Heart right ventricle (tissue), 16 donors: Measurements from ENCODE around the gene ACSF3. TPM values are rescaled to one million over a fixed set of nuclear protein-coding genes. Genes with fewer than 3 reads are reported as not detected.

Experiments
- ATAC-seq, 8 donors: fragments of 200-7000 bp; cut with Tn5 transposase; one replicate each; pipeline ENCODE4 v1.9.1; 2020; ENCODE audit warnings: mild to moderate bottlenecking in 8 of 8, moderate library complexity in 8 of 8, moderate number of reproducible peaks in 1 of 8
- DNase-seq, 2 donors: peaks; one replicate each; pipeline ENCODE4 v3.0.0-alpha.2; 2020
- H3K27ac ChIP-seq, 10 donors: fragments of 200-600 bp; sonication (generic) in 2 of 10; one replicate each; pipeline versions ENCODE4 v1.5.0 to v1.8.0; 2020 to 2022; ENCODE audit warnings: mild to moderate bottlenecking in 3 of 10
- H3K27me3 ChIP-seq, 7 donors: fragments of 200-600 bp; one replicate each; pipeline ENCODE4 v1.8.0; 2021 to 2022; ENCODE audit warnings: mild to moderate bottlenecking in 2 of 7
- H3K36me3 ChIP-seq, 9 donors: fragments of 200-600 bp; sonication (generic) in 1 of 9; one replicate each; pipeline versions ENCODE4 v1.5.0 to v1.8.0; 2020 to 2022; ENCODE audit warnings: mild to moderate bottlenecking in 2 of 9
- H3K4me1 ChIP-seq, 9 donors: fragments of 200-600 bp; sonication (generic) in 1 of 9; one replicate each; pipeline versions ENCODE4 v1.5.0 to v1.8.0; 2020 to 2022; ENCODE audit warnings: mild to moderate bottlenecking in 4 of 9
- H3K4me3 ChIP-seq, 10 donors: fragments of 200-600 bp; sonication (generic) in 2 of 10; one replicate each; pipeline versions ENCODE4 v1.5.0 to v1.8.0; 2020 to 2022; ENCODE audit warnings: mild to moderate bottlenecking in 7 of 10, moderate library complexity in 2 of 10
- H3K9me3 ChIP-seq, 11 donors: fragments of 200-600 bp in 10 of 11; sonication (generic) in 2 of 11; one replicate each; pipeline versions ENCODE4 v1.5.0 to v1.8.0; 2013 to 2022; ENCODE audit warnings: mild to moderate bottlenecking in 2 of 11, control low read depth in 1 of 11, moderate library complexity in 1 of 11
- CTCF ChIP-seq, 9 donors: fragments of 200-600 bp; sonication (generic) in 2 of 9; IDR thresholded peaks; one replicate each; pipeline versions ENCODE4 v1.5.0 to v1.8.0; 2021 to 2022; ENCODE audit warnings: antibody characterized with exemption in 9 of 9, mild to moderate bottlenecking in 5 of 9, moderate library complexity in 1 of 9
- WGBS, 2 donors: extraction: QIAGEN DNeasy Blood & Tissue Kit; methylation state at CpG; one replicate each; pipeline ENCODE4 v1.1.7; 2013; ENCODE audit warnings: inconsistent platforms in 1 of 2; 5-methylcytosine and 5-hydroxymethylcytosine counted together
- intact Hi-C, 10 donors: fragments of 100-400 bp; cut with DNase I; formaldehyde crosslinking; loops; one replicate each; pipeline versions ENCODE4 v1.11.1 to v1.14.2; 2022
- polyA plus RNA-seq, 2 donors: library from polyadenylated mRNA; stranded (reverse); fragments of 200-250 nt; gene quantifications; one replicate each; pipeline ENCODE4 v1.2.3, GENCODE V29; 2013
- total RNA-seq, 10 donors: library from RNA; stranded (reverse); fragmentation: NEBNext Ultra II Directional in 3 of 10; extraction: Animal tissue kit (Norgen Biotek cat#: 25700) in 3 of 10; gene quantifications; one replicate each; pipeline versions ENCODE4 v1.2.1 to v1.2.4, GENCODE V29; 2021 to 2023
- donor health status: Arrhythmogenic right ventricular cardiomyopathy.
- donor health status: ischemic (EF 13 %, LVEDD 7.1; RV severe dilation, severe dysfunction).
- donor health status: healthy with polysubstance abuse.
- donor health status: DM: no; HTN: yes; CAD: no.
- donor health status: DM: no; HTN: no; CAD: no.
- donor health status: ischemic (EF 25% LVEDD 6.9; RV normal size, moderate dysfunction).
- donor health status: ischemic (EF 25% LVEDD 5.7; RV mildly dilated, moderate dysfunction).
- donor health status: healthy.
- donor health status: DM: yes; HTN: yes; CAD: no.
- donor health status: Ischemic cardiomyopathy.
- donor health status: ischemic (EF 35%, LVEDD 5.7; RV mildly dilated, moderate dysfunction).
- donor health status: nonischemic (EF 11% LVEDD 7.7; RV severe dilation, severe dysfunction).
- donor health status: DM: yes; HTN: yes; CAD: no.
- donor health status: PGD.
- donor health status: ischemic (EF 29% LVEDD 5.4; RV normal size, mild dysfunction).
- donor health status: nonischemic (EF 23%, LVEDD 6.1; RV moderate dilation, normal function).

Gene ACSF3
- total and polyA plus RNA-seq, 12 donors, result 11.0 to 36.9 (median 17.8) TPM

GRCh38 chr16:89199241-89200123, 105.8 kb downstream of the ACSF3 start:
- DNase-seq (no peak), ATAC-seq (no peak)
- Histone ChIP-seq H3K36me3 (no peaks in the 10 kb centered on the region), H3K9me3 (peaks cover 0 to 4% (median 0%) of the 10 kb centered on the region in 11 donors), H3K27ac (no peak overlapping the region), H3K4me1 (peaks cover 0 to 14% (median 5%) of the 10 kb centered on the region in 9 donors), H3K4me3 (no peak overlapping the region), H3K27me3 (peaks cover 36 to 67% (median 66%) of the 10 kb centered on the region in 7 donors)
- TF ChIP-seq CTCF (IDR thresholded peaks at IDR 0.05), result no peak
- 79 to 83% methylated on average over 22 of the region's 22 CpGs for WGBS, 2 donors
- intact Hi-C loops, result no loop called here

GRCh38 chr16:89200124-89200849, 106.6 kb downstream of the ACSF3 start, which contains the start of gene SLC22A31:
Gene SLC22A31 (minus strand): TSS chr16:89200537. CDS start chr16:89200501, 36 bp downstream.
- intact Hi-C loops, result no loop called here
- H3K4me3 ChIP-seq, result peak within 1 kb of the TSS in 6 of 10 donors; percentile 13 to 32 (median 27)
- 19 to 25% methylated on average over 28 of the region's 28 CpGs for WGBS, 2 donors
- peaks cover 0 to 14% (median 5%) of the 10 kb centered on the region in 9 donors for H3K4me1 ChIP-seq
- no peak for DNase-seq
- H3K27me3 ChIP-seq, result peaks cover 36 to 75% (median 73%) of the 10 kb centered on the region in 7 donors
- no peak for TF ChIP-seq CTCF (IDR thresholded peaks at IDR 0.05)
- H3K27ac ChIP-seq, result no peak within 1 kb of the TSS
- ATAC-seq, result no peak
- H3K36me3 ChIP-seq, result no peaks in the 10 kb centered on the region
- H3K9me3 ChIP-seq, result peaks cover 0 to 4% (median 0%) of the 10 kb centered on the region in 11 donors

DNA sequence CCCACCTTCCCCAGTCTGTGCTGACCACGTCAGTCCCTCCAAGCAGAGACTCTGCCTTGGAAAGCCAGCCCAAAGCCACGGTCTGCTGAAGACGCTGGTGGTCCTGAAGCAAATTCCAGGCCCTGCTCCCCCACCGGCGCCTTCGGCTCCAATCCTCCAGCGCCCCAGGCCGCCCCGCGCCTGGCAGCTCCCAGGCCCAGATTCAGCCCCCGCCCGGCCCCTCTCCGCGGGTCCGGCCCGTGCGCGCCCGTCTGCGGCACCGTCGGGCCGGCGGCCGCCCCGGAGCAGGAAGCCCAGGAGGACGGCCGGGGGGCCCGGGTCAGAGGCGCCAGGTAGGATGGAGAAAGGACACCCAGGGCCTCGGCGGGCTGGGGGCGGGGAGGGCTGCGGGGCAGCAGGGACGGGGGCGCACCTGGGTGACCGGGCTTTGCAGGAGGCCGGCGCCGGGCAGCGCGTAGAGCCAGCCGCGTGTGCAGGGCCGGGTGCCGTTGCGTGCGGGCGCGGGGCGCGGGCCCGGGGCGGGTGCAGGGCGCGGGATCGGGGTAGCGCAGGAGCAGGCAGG, 107.3 kb downstream of the ACSF3 start:
- no peak for ATAC-seq
- H3K36me3 ChIP-seq, result no peaks in the 10 kb centered on the region
- peaks cover 36 to 82% (median 73%) of the 10 kb centered on the region in 7 donors for H3K27me3 ChIP-seq
- peak overlapping the region in 5 of 10 donors; percentile 13 to 32 (median 30) for H3K4me3 ChIP-seq
- H3K4me1 ChIP-seq, result peaks cover 0 to 14% (median 5%) of the 10 kb centered on the region in 9 donors
- no peak overlapping the region for H3K27ac ChIP-seq
- WGBS, 2 donors, result 2% methylated on average over 35 to 58 of the region's 58 CpGs
- DNase-seq, result no peak
- peaks cover 0 to 4% (median 0%) of the 10 kb centered on the region in 11 donors for H3K9me3 ChIP-seq
- intact Hi-C loops, result no loop called here
- no peak for TF ChIP-seq CTCF (IDR thresholded peaks at IDR 0.05)
